Measurements from ENCODE around the gene ARSJ. TPM values are rescaled to one million over a fixed set of nuclear protein-coding genes. Genes with fewer than 3 reads are reported as not detected.

The ARSJ gene
- total and polyA plus RNA-seq, 2 experiments from 2014 or later, result 4.3 to 6.6 TPM

DNA sequence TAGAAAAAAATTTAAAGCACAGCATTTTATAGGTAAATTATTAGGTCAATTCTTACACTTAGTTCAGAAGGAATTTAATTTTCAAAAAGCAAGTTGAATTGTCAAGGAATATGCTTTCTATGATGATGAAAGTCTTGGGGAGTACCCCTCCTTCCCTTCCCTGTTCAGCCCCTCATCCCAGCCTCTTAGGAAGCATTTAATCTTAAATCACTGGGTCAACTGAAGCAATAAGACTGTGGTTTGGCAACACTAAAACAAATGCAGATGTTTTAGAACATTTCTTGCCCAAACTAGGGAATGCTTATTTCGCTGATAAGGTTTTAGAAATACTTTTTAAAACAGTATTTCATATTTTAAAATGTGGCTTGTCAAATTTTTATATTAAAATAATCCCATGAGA, 19.1 kb upstream of the ARSJ start:
- Histone ChIP-seq H2AFZ (no peak overlapping the region), H4K20me1 (replicated peaks; ENCODE audit: insufficient read depth) (no peaks in the 10 kb centered on the region), H3K27me3 (ENCODE audit: insufficient read depth) (no peaks in the 10 kb centered on the region), H3K27ac (ENCODE audit: low read depth) (no peak overlapping the region), H3K4me1 (ENCODE audit: insufficient read depth) (no peaks in the 10 kb centered on the region), H3K9me2 (ENCODE audit: insufficient read depth) (no peaks in the 10 kb centered on the region), H3K79me2 (replicated peaks; ENCODE audit: insufficient read depth) (no peaks in the 10 kb centered on the region), H3K4me2 (no peak overlapping the region), H3F3A (replicated peaks; ENCODE audit: low read depth) (no peaks in the 10 kb centered on the region), H3K4me3 (no peak overlapping the region), H3K36me3 (ENCODE audit: insufficient read depth) (no peaks in the 10 kb centered on the region)
- ATAC-seq (no peak), DNase-seq (ENCODE audit: low spot score) (no peak)
- H3K4me3 Mint-ChIP-seq, result no peak overlapping the region
- H3K4me1 Mint-ChIP-seq, result peaks cover 22% of the 10 kb centered on the region
- H3K27ac Mint-ChIP-seq, result no peak overlapping the region
- H3K27me3 Mint-ChIP-seq (ENCODE audit: insufficient read depth, low read depth, poor library complexity), result no peaks in the 10 kb centered on the region
- H3K9me3 Mint-ChIP-seq, result no peaks in the 10 kb centered on the region
- TF ChIP-seq ZNF331 (CRISPR knock-in tag; IDR thresholded peaks at IDR 0.05; ENCODE audit: low read depth) (no peak), CREB1 (CRISPR knock-in tag; IDR thresholded peaks at IDR 0.05; ENCODE audit: low read depth) (no peak), EZH2phosphoT487 (IDR thresholded peaks at IDR 0.05; ENCODE audit: unreplicated experiment) (no peak), STAT1 (IDR thresholded peaks at IDR 0.05; ENCODE audit: unreplicated experiment) (no peak), NANOG (IDR thresholded peaks at IDR 0.05; ENCODE audit: borderline replicate concordance) (no peak)
- TF ChIP-seq, protein P1, sequence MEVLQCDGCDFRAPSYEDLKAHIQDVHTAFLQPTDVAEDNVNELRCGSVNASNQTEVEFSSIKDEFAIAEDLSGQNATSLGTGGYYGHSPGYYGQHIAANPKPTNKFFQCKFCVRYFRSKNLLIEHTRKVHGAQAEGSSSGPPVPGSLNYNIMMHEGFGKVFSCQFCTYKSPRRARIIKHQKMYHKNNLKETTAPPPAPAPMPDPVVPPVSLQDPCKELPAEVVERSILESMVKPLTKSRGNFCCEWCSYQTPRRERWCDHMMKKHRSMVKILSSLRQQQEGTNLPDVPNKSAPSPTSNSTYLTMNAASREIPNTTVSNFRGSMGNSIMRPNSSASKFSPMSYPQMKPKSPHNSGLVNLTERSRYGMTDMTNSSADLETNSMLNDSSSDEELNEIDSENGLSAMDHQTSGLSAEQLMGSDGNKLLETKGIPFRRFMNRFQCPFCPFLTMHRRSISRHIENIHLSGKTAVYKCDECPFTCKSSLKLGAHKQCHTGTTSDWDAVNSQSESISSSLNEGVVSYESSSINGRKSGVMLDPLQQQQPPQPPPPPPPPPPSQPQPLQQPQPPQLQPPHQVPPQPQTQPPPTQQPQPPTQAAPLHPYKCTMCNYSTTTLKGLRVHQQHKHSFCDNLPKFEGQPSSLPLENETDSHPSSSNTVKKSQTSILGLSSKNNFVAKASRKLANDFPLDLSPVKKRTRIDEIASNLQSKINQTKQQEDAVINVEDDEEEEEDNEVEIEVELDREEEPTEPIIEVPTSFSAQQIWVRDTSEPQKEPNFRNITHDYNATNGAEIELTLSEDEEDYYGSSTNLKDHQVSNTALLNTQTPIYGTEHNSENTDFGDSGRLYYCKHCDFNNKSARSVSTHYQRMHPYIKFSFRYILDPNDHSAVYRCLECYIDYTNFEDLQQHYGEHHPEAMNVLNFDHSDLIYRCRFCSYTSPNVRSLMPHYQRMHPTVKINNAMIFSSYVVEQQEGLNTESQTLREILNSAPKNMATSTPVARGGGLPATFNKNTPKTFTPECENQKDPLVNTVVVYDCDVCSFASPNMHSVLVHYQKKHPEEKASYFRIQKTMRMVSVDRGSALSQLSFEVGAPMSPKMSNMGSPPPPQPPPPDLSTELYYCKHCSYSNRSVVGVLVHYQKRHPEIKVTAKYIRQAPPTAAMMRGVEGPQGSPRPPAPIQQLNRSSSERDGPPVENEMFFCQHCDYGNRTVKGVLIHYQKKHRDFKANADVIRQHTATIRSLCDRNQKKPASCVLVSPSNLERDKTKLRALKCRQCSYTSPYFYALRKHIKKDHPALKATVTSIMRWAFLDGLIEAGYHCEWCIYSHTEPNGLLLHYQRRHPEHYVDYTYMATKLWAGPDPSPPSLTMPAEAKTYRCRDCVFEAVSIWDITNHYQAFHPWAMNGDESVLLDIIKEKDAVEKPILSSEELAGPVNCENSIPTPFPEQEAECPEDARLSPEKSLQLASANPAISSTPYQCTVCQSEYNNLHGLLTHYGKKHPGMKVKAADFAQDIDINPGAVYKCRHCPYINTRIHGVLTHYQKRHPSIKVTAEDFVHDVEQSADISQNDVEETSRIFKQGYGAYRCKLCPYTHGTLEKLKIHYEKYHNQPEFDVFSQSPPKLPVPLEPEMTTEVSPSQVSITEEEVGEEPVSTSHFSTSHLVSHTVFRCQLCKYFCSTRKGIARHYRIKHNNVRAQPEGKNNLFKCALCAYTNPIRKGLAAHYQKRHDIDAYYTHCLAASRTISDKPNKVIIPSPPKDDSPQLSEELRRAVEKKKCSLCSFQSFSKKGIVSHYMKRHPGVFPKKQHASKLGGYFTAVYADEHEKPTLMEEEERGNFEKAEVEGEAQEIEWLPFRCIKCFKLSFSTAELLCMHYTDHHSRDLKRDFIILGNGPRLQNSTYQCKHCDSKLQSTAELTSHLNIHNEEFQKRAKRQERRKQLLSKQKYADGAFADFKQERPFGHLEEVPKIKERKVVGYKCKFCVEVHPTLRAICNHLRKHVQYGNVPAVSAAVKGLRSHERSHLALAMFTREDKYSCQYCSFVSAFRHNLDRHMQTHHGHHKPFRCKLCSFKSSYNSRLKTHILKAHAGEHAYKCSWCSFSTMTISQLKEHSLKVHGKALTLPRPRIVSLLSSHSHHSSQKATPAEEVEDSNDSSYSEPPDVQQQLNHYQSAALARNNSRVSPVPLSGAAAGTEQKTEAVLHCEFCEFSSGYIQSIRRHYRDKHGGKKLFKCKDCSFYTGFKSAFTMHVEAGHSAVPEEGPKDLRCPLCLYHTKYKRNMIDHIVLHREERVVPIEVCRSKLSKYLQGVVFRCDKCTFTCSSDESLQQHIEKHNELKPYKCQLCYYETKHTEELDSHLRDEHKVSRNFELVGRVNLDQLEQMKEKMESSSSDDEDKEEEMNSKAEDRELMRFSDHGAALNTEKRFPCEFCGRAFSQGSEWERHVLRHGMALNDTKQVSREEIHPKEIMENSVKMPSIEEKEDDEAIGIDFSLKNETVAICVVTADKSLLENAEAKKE (CRISPR knock-in tag; IDR thresholded peaks at IDR 0.05), result no peak
- TF ChIP-seq, protein P2, sequence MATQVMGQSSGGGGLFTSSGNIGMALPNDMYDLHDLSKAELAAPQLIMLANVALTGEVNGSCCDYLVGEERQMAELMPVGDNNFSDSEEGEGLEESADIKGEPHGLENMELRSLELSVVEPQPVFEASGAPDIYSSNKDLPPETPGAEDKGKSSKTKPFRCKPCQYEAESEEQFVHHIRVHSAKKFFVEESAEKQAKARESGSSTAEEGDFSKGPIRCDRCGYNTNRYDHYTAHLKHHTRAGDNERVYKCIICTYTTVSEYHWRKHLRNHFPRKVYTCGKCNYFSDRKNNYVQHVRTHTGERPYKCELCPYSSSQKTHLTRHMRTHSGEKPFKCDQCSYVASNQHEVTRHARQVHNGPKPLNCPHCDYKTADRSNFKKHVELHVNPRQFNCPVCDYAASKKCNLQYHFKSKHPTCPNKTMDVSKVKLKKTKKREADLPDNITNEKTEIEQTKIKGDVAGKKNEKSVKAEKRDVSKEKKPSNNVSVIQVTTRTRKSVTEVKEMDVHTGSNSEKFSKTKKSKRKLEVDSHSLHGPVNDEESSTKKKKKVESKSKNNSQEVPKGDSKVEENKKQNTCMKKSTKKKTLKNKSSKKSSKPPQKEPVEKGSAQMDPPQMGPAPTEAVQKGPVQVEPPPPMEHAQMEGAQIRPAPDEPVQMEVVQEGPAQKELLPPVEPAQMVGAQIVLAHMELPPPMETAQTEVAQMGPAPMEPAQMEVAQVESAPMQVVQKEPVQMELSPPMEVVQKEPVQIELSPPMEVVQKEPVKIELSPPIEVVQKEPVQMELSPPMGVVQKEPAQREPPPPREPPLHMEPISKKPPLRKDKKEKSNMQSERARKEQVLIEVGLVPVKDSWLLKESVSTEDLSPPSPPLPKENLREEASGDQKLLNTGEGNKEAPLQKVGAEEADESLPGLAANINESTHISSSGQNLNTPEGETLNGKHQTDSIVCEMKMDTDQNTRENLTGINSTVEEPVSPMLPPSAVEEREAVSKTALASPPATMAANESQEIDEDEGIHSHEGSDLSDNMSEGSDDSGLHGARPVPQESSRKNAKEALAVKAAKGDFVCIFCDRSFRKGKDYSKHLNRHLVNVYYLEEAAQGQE (IDR thresholded peaks at IDR 0.05; ENCODE audit: unreplicated experiment), result no peak
- TF ChIP-seq, protein P3, sequence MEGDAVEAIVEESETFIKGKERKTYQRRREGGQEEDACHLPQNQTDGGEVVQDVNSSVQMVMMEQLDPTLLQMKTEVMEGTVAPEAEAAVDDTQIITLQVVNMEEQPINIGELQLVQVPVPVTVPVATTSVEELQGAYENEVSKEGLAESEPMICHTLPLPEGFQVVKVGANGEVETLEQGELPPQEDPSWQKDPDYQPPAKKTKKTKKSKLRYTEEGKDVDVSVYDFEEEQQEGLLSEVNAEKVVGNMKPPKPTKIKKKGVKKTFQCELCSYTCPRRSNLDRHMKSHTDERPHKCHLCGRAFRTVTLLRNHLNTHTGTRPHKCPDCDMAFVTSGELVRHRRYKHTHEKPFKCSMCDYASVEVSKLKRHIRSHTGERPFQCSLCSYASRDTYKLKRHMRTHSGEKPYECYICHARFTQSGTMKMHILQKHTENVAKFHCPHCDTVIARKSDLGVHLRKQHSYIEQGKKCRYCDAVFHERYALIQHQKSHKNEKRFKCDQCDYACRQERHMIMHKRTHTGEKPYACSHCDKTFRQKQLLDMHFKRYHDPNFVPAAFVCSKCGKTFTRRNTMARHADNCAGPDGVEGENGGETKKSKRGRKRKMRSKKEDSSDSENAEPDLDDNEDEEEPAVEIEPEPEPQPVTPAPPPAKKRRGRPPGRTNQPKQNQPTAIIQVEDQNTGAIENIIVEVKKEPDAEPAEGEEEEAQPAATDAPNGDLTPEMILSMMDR (conservative IDR thresholded peaks at IDR 0.05; ENCODE audit: low read depth in 2 of 2), result no peak
- no peaks in the 10 kb centered on the region for H3K36me3 Mint-ChIP-seq (ENCODE audit: low read depth)

All from GM23338 (cell line).